Measurements from ENCODE around the gene NINJ2. TPM values are rescaled to one million over a fixed set of nuclear protein-coding genes. Genes with fewer than 3 reads are reported as not detected.
A peak's percentile ranks its signal among the peaks of the same experiment; 100 is the strongest.

Gene NINJ2
- total and polyA plus RNA-seq, 12 donors, result 1.1 to 9.1 (median 2.0) TPM

DNA sequence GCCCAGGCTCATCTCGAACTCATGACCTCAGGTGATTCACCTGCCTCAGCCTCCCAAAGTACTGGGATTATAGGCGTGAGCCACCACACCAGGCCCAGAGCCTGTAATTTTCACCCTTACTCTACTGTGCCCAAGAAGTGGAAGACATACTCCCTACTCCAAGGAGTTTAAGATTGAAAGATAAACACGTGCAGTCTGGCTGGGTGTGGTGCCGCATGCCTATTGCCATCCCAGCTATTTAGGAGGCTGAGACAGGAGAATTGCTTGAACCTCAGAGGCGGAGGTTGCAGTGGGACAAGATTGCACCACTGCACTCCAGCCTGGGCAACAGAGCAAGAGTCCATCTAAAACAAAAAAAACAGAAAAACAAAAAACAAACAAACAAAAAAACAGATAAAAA is 90.0 kb downstream of the NINJ2 start:
- 89 to 95% (median 91%) methylated on average over 5 of the region's 5 CpGs for WGBS, 4 donors
- Histone ChIP-seq H3K36me3 (replicated peaks in 1 of 2) (no peaks in the 10 kb centered on the region), H3K4me3 (no peak overlapping the region), H3K9me3 (replicated peaks in 1 of 3) (no peaks in the 10 kb centered on the region), H3K4me1 (replicated peaks in 1 of 2) (peaks cover 22 to 42% of the 10 kb centered on the region in 2 donors), H3K27ac (no peak overlapping the region), H3K27me3 (no peaks in the 10 kb centered on the region)
- DNase-seq, result peak in 1 of 7 donors; percentile 7
- TF ChIP-seq POLR2A (IDR thresholded peaks at IDR 0.05), result no peak
- TF ChIP-seq, protein P1, sequence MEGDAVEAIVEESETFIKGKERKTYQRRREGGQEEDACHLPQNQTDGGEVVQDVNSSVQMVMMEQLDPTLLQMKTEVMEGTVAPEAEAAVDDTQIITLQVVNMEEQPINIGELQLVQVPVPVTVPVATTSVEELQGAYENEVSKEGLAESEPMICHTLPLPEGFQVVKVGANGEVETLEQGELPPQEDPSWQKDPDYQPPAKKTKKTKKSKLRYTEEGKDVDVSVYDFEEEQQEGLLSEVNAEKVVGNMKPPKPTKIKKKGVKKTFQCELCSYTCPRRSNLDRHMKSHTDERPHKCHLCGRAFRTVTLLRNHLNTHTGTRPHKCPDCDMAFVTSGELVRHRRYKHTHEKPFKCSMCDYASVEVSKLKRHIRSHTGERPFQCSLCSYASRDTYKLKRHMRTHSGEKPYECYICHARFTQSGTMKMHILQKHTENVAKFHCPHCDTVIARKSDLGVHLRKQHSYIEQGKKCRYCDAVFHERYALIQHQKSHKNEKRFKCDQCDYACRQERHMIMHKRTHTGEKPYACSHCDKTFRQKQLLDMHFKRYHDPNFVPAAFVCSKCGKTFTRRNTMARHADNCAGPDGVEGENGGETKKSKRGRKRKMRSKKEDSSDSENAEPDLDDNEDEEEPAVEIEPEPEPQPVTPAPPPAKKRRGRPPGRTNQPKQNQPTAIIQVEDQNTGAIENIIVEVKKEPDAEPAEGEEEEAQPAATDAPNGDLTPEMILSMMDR (IDR thresholded peaks at IDR 0.05), result no peak
- intact Hi-C loops (cut with DNase I), result loop anchor here (5.0 to 10.0 kb wide), 2 partner anchors 72 to 179 kb away; partner anchors contain the start of gene WNK1 (in 1 of the 2)

DNA sequence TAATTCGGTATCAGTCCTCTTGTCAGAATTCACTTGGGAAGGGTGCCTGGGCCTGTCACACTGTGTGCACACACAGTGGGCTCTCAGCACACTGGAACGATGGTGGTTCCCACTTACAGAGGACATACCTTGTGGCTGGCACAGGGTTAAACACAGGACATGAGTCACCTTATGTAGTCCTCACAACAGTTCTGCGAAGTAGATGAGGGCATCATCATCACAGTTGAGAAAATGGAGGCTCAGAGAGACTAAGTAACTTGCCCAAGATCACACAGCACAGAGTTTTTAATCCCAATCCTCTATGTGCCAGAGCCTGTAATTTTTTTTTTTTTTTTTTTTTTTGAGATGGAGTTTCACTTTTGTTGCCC is 90.7 kb downstream of the NINJ2 start:
- Histone ChIP-seq H3K27me3 (no peaks in the 10 kb centered on the region), H3K36me3 (replicated peaks in 1 of 2) (no peaks in the 10 kb centered on the region), H3K9me3 (replicated peaks in 1 of 3) (no peaks in the 10 kb centered on the region), H3K4me3 (no peak overlapping the region), H3K27ac (peak overlapping the region; percentile 84 to 97 (median 93)), H3K4me1 (replicated peaks in 1 of 2) (peaks cover 22 to 42% of the 10 kb centered on the region in 2 donors)
- no peak for DNase-seq
- WGBS, 4 donors, result 64 to 74% (median 71%) methylated on average over 3 of the region's 3 CpGs
- TF ChIP-seq, protein P1 (IDR thresholded peaks at IDR 0.05), result no peak
- no peak for TF ChIP-seq POLR2A (IDR thresholded peaks at IDR 0.05)
- intact Hi-C loops (cut with DNase I), result loop anchor here (5.0 to 10.0 kb wide), 2 partner anchors 72 to 180 kb away; partner anchors contain the start of gene WNK1 (in 1 of the 2)

DNA sequence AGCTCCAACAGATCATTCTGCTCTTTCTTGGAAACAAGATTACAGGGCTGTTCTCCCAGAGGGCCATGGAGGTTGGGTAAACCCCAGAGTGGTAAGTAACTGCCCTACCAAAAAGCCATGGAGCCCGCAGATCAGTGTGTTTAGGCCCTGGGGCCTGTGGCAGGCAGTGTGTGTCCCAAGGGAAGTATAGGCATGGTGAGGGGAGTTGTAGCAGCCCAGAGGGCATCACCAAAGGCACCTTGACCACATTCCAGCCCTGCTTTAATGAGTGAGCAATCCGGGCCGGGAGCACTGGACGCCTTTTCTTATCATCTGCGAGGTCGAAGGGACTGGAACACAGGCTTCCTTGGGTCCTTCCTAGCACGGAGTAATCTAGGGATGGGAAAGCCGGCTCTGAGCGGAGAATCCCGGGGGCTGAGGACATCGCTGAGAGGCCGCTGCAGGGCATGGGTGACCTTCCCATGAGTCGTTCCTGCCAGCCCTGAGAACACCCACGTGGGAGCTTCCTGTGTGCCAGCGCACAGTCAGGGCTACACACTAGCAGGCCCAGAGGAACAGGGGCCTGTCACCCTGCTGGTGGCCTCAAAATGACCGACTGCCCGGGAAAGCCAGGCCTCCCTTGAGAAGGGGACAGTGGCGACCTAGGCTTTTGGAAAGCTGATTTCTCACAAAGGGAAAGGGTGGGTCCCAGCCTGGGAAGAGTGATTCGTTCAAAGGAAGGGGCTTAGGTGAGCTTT is 91.3 kb downstream of the NINJ2 start:
- 41 to 59% (median 45%) methylated on average over 2 to 19 of the region's 19 CpGs for WGBS, 4 donors
- Histone ChIP-seq H3K36me3 (replicated peaks in 1 of 2) (no peaks in the 10 kb centered on the region), H3K4me3 (peak overlapping the region in 1 of 4 donors; percentile 60), H3K4me1 (replicated peaks in 1 of 2) (peaks cover 22 to 42% of the 10 kb centered on the region in 2 donors), H3K9me3 (replicated peaks in 1 of 3) (no peaks in the 10 kb centered on the region), H3K27ac (peak overlapping the region; percentile 84 to 97 (median 93)), H3K27me3 (no peaks in the 10 kb centered on the region)
- intact Hi-C loops (cut with DNase I), result loop anchor here (5.0 to 10.0 kb wide), 2 partner anchors 73 to 180 kb away; partner anchors contain the start of gene WNK1 (in 1 of the 2)
- peak; percentile 63 to 86 (median 84) for DNase-seq
- TF ChIP-seq, protein P1 (IDR thresholded peaks at IDR 0.05), result no peak
- TF ChIP-seq POLR2A (IDR thresholded peaks at IDR 0.05), result peak in 1 of 2 donors; percentile 50

DNA sequence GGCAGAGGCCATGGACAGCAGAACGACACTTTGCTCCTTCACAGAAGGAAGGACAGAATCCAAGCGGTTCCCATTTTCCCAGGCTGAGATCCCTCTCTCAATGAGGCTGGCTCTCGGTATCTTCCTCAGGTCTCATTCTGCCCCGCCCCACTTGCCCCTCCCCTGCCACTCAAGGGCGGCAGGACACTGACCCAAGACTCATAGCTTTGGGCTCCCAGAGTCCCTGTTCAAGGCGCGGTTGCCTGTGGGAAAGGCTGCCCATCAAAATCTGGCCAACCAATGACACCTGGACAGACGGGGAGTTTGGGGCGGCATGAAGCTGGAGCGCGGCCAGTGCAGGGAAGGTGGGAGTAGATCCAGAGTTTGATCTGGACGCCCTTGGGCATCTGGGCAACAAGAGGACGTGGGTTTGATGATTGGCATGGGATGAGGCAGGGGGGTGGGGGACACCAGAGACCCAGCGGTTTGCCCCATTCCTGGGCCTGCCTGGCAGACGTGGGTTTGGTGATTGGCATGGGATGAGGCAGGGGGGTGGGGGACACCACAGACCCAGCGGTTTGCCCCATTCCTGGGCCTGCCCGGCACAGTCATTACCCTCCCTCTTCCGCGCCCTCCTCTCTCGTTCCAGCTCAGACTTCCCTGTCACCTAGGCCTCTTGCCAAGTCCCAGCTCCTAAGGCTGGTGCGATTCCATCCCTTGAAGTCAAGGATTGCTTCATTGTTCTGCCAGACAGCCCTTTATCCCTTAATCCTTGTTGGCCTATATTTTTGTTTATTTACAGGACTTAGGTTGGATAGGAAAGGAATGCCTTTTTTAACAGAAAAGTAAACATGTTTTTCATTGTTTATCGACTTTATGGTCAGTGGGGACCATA is 92.1 kb downstream of the NINJ2 start:
- Histone ChIP-seq H3K36me3 (replicated peaks in 1 of 2) (no peaks in the 10 kb centered on the region), H3K9me3 (replicated peaks in 1 of 3) (no peaks in the 10 kb centered on the region), H3K27me3 (no peaks in the 10 kb centered on the region), H3K4me3 (peak overlapping the region in 2 of 4 donors; percentile 44 to 60), H3K27ac (peak overlapping the region; percentile 84 to 97 (median 93)), H3K4me1 (replicated peaks in 1 of 2) (peaks cover 18 to 37% of the 10 kb centered on the region in 2 donors)
- DNase-seq, result peak; percentile 77 to 91 (median 90)
- WGBS, 4 donors, result 25 to 59% (median 35%) methylated on average over 19 to 22 of the region's 22 CpGs
- TF ChIP-seq POLR2A (IDR thresholded peaks at IDR 0.05), result no peak
- intact Hi-C loops (cut with DNase I), result loop anchor here (5.0 to 10.0 kb wide), 2 partner anchors 74 to 181 kb away; partner anchors contain the start of gene WNK1 (in 1 of the 2)
